ENCODE measurements around the gene DNAJC16. TPM values are rescaled to one million over a fixed set of nuclear protein-coding genes. Genes with fewer than 3 reads are reported as not detected.

DNAJC16 gene
- total RNA-seq, 4 donors from 2014 or later: 20.8 to 64.4 (median 31.8) TPM

DNA sequence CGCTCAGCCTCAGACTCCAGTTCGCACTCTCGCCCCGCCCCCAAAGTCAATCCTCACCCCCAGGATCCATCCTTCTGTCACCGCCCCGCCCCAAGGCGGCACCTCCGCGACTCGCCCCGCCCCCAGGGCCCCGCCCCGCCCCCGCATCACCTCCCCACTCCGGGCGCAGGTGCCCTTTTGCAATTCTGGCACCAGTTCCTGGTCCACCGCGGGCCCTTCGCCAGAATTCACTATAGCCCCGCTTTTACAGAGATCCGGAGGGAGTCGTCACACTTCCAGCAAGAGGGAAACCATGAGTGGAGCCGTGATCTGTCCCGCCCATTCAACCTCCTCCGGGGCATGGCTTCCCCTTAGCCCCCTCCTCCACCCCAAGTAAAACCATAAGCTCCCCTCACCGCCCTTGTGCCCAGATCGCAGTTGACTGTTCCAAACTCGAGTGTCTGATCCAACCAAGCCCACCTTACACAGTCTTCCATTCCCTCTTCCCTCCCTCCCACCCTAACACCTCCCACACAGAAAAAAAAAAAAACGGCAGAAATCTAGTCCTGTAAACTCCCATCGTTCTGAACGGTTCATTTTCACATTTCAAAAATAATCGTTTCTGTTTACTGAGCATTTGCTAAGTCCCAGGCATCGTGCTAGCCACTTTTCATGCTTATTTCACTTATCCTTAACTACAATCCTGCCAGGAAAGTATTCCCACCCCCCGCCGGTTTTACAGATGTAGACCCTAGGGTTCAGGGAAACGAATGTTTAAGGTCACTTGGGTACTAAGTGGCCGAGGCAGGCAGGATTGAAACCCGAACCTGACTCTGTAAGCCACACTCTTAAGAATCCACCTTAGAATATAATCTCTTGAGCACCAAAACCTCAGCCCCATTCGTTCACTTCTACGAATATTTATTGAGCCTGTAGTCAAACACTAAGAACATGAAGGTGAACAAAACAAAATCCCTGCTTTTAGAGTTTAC lies 1.3 kb upstream of the DNAJC16 start:
- Histone ChIP-seq H3K27ac (peak overlapping the region; percentile 93 to 99 (median 96)), H3K27me3 (no peaks in the 10 kb centered on the region), H3K4me3 (peak overlapping the region; percentile 56 to 78 (median 74)), H3K9me3 (no peaks in the 10 kb centered on the region), H3K4me1 (peaks cover 0 to 31% (median 5%) of the 10 kb centered on the region in 4 donors), H3K36me3 (peaks cover 0 to under 1% (median 0%) of the 10 kb centered on the region in 3 donors)
- DNase-seq: peak; percentile 20 to 100 (median 100)
- TF ChIP-seq POLR2A (IDR thresholded peaks at IDR 0.05): peak; percentile 21 to 62
- TF ChIP-seq, protein P1, sequence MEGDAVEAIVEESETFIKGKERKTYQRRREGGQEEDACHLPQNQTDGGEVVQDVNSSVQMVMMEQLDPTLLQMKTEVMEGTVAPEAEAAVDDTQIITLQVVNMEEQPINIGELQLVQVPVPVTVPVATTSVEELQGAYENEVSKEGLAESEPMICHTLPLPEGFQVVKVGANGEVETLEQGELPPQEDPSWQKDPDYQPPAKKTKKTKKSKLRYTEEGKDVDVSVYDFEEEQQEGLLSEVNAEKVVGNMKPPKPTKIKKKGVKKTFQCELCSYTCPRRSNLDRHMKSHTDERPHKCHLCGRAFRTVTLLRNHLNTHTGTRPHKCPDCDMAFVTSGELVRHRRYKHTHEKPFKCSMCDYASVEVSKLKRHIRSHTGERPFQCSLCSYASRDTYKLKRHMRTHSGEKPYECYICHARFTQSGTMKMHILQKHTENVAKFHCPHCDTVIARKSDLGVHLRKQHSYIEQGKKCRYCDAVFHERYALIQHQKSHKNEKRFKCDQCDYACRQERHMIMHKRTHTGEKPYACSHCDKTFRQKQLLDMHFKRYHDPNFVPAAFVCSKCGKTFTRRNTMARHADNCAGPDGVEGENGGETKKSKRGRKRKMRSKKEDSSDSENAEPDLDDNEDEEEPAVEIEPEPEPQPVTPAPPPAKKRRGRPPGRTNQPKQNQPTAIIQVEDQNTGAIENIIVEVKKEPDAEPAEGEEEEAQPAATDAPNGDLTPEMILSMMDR (IDR thresholded peaks at IDR 0.05): no peak

DNA sequence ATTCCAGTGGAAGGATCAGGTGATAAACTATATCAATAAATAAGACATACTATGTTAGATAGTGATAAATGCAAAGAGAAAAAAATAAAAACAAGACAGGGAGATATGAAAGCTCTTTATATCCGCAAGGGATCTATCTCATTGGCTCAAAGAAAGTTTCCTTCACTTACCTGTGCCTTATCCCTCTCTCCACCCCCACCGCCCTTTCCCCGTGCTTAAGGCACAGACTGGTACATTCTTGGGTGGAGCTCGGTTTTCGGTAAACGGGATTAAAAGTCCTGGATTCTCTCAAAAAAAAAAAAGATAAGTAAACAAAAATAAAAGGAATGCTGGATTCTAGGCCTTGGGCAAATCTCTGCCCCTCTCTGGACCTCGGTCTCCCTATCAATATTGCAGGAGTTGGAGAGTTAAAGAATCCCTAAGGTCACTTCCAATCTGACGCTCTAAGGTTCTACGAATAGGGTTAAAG lies 593 bp upstream of the DNAJC16 start:
- H3K4me1 ChIP-seq: peaks cover 0 to 31% (median 5%) of the 10 kb centered on the region in 4 donors
- H3K4me3 ChIP-seq: peak overlapping the region; percentile 56 to 83 (median 72)
- DNase-seq: peak in 2 of 3 donors; percentile 25 to 61
- no peaks in the 10 kb centered on the region for H3K9me3 ChIP-seq
- no peak for TF ChIP-seq POLR2A (IDR thresholded peaks at IDR 0.05)
- TF ChIP-seq, protein P1 (IDR thresholded peaks at IDR 0.05): no peak
- H3K27me3 ChIP-seq: no peaks in the 10 kb centered on the region
- peaks cover 0 to 8% (median 0%) of the 10 kb centered on the region in 3 donors for H3K36me3 ChIP-seq
- peak overlapping the region; percentile 93 to 99 (median 96) for H3K27ac ChIP-seq

DNA sequence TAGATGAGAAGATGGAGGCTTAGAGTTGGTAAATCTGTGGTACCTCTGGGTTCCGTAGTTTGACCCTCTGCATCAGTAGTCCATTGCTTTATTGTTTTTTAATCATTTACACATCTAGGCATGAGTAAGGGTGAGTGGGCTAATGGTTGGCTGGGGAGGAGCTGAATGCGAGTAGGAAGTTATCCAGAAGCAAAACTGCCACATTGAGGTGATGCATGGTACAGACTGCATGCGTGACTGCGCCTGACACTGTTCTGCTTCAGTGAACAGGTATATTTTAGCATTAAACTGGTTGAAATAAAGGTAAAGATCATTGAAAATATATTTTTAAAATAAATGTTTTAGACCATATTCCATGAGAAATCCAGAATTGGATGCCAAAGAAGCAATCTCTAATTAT lies 4.4 kb downstream of the DNAJC16 start:
- Histone ChIP-seq H3K27me3 (no peaks in the 10 kb centered on the region), H3K27ac (no peak overlapping the region), H3K36me3 (peaks cover 0 to 28% (median 0%) of the 10 kb centered on the region in 3 donors), H3K4me3 (no peak overlapping the region), H3K9me3 (no peaks in the 10 kb centered on the region), H3K4me1 (peaks cover 0 to 13% (median under 1%) of the 10 kb centered on the region in 4 donors)
- TF ChIP-seq POLR2A (IDR thresholded peaks at IDR 0.05): no peak
- TF ChIP-seq, protein P1 (IDR thresholded peaks at IDR 0.05): no peak
- DNase-seq: no peak

DNA sequence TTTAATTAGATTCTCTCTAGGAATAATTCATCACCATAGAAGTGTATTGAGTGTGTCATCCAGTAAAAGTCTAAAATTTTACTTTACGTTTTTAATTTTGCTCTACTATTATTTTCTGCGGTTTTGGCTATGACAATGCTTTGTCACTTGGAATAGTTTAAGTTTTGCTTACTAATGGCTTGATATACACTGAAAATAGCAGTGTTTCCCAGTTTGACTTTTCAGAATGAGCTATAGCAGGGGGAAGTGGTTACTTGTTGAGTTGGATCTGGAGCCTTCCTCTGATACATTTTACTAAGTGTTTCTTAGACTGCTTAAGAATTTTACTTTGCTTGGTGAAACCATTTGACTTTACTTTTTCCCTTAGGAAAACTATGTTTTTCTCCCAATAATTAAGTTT lies 5.0 kb downstream of the DNAJC16 start:
- H3K4me1 ChIP-seq: peaks cover 0 to 11% (median 0%) of the 10 kb centered on the region in 4 donors
- peaks cover 0 to 35% (median 0%) of the 10 kb centered on the region in 3 donors for H3K36me3 ChIP-seq
- H3K27ac ChIP-seq: no peak overlapping the region
- no peak for DNase-seq
- H3K4me3 ChIP-seq: no peak overlapping the region
- H3K9me3 ChIP-seq: no peaks in the 10 kb centered on the region
- no peaks in the 10 kb centered on the region for H3K27me3 ChIP-seq
- TF ChIP-seq POLR2A (IDR thresholded peaks at IDR 0.05): no peak
- TF ChIP-seq, protein P1 (IDR thresholded peaks at IDR 0.05): no peak

DNA sequence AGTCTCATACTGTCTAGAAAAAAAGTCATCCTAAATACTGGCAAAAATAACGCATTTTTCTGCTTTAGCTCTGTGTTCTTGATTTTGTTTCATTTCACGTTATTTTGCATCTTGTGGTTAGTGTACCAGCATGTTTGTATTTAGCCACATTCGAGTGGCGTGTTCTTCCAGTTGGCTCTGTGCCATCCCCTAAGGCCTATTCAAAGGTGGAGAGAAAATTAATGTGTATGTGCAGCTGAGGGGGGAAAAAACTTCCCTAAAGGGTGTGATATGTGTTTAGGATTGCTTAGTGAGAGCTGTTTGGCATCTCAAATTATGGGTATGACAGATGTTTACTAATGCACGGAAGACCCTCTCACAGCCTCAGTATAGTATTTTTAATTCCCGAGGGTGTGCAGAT lies 12.1 kb downstream of the DNAJC16 start:
- DNase-seq: no peak
- Histone ChIP-seq H3K9me3 (no peaks in the 10 kb centered on the region), H3K27me3 (no peaks in the 10 kb centered on the region), H3K4me3 (no peak overlapping the region), H3K27ac (no peak overlapping the region), H3K36me3 (peaks cover 0 to 80% (median 0%) of the 10 kb centered on the region in 3 donors), H3K4me1 (no peaks in the 10 kb centered on the region)
- TF ChIP-seq, protein P1 (IDR thresholded peaks at IDR 0.05): no peak
- TF ChIP-seq POLR2A (IDR thresholded peaks at IDR 0.05): no peak

Measured in Peyer's patch (tissue), 4 donors.